HCT116 (cell line): ENCODE data around the gene ITPR2. TPM values are rescaled to one million over a fixed set of nuclear protein-coding genes. Genes with fewer than 3 reads are reported as not detected.

ENCODE experiments used
- ATAC-seq: fragments of 200-7000 bp; cut with Tn5 transposase; 2 replicates; pipeline ENCODE4 v1.9.1; 2020; ENCODE audit warnings: mild to moderate bottlenecking, moderate library complexity
- BruUV-seq: library from RNA; stranded (reverse); fragments of 400-500 nt; replicated peaks from 2 replicates; lab custom pipeline; 2021; lab: Mats Ljungman, UMichigan
- CTCF ChIA-PET: fragments of 300-600 bp; sonication (Branson Sonifier 250); formaldehyde crosslinking; loops from one replicate; lab custom pipeline; 2021; ENCODE audit warnings: antibody characterized with exemption; lab: Charles Lee
- POLR2A ChIA-PET: fragments of 300-600, 350-600 bp; sonication (Branson Sonifier 250); formaldehyde crosslinking; loops from one replicate; lab custom pipeline; 2021; ENCODE audit warnings: antibody characterized with exemption; lab: Charles Lee
- RAD21 ChIA-PET, 2 experiments: fragments of 300-600 bp; sonication (Branson Sonifier 250); formaldehyde crosslinking; loops; one replicate each; lab custom pipeline; 2023; ENCODE audit warnings: low total read pairs in 2 of 2; ENCODE audit not compliant: uncharacterized antibody in 2 of 2, unreplicated experiment in 2 of 2, low non-redundant PET in 1 of 2; lab: Charles Lee
- DNase-seq: peaks from one replicate; pipeline ENCODE4 v3.0.0-alpha.2; 2010; ENCODE audit warnings: low read depth, low spot score
- H2AFZ ChIP-seq: fragments of 200-600 bp; shearing (Covaris generic), sonication (generic); 2 replicates; pipeline ENCODE4 v1.6.1; 2017; ENCODE audit warnings: low read depth, mixed run types, mixed read lengths, antibody characterized with exemption, low read length; ENCODE audit not compliant: poor library complexity, severe bottlenecking
- H3K27ac ChIP-seq: 2 replicates; pipeline ENCODE4 v1.5.1; 2012; ENCODE audit warnings: low read depth, low read length
- H3K27me3 ChIP-seq: fragments of 200-600 bp; sonication (generic); 2 replicates; pipeline ENCODE4 v1.6.1; 2016; ENCODE audit warnings: mixed run types, low read length, mixed read lengths; ENCODE audit not compliant: insufficient read depth
- H3K36me3 ChIP-seq, 2 experiments: fragments of 200-500 bp in 1 of 2; fragments of 200-600 bp in 1 of 2; sonication (Bioruptor generic) in 1 of 2; sonication (generic) in 1 of 2; 2 replicates each; pipeline versions ENCODE4 v1.5.1 to v1.6.1; 2014 to 2016; ENCODE audit warnings: low read length in 2 of 2, inconsistent platforms in 1 of 2, mixed read lengths in 1 of 2, mixed run types in 1 of 2; ENCODE audit not compliant: insufficient read depth in 2 of 2, control insufficient read depth in 1 of 2
- H3K4me1 ChIP-seq, 2 experiments: fragments of 200-600 bp in 1 of 2; sonication (generic) in 1 of 2; 2 replicates each; pipeline versions ENCODE4 v1.5.1 to v1.6.1; 2012 to 2017; ENCODE audit warnings: low read length in 2 of 2, inconsistent platforms in 1 of 2, mild to moderate bottlenecking in 1 of 2, mixed read lengths in 1 of 2, mixed run types in 1 of 2, moderate library complexity in 1 of 2; ENCODE audit not compliant: insufficient read depth in 2 of 2, control insufficient read depth in 1 of 2
- H3K4me2 ChIP-seq: fragments of 200-600 bp; sonication (generic); 2 replicates; pipeline ENCODE4 v1.6.1; 2017; ENCODE audit warnings: mixed run types, low read length, mixed read lengths
- H3K4me3 ChIP-seq, 2 experiments: fragments of 200-600 bp in 1 of 2; sonication (generic) in 1 of 2; replicated peaks in 1 of 2; 2 replicates each; pipeline ENCODE4 v1.5.1; 2011 to 2016; ENCODE audit warnings: low read length in 2 of 2, control low read depth in 1 of 2, low read depth in 1 of 2, mild to moderate bottlenecking in 1 of 2, mixed read lengths in 1 of 2, mixed run types in 1 of 2
- H3K79me2 ChIP-seq: fragments of 200-600 bp; sonication (generic); 2 replicates; pipeline ENCODE4 v1.6.1; 2017; ENCODE audit warnings: mild to moderate bottlenecking, mixed run types, low read length, moderate library complexity, mixed read lengths; ENCODE audit not compliant: insufficient read depth
- H3K9ac ChIP-seq: fragments of 200-600 bp; sonication (generic); 2 replicates; pipeline ENCODE4 v1.6.1; 2016; ENCODE audit warnings: low read length, mixed read lengths
- H3K9me2 ChIP-seq: fragments of 200-600 bp; sonication (generic), shearing (Covaris generic); 2 replicates; pipeline ENCODE4 v1.6.1; 2017; ENCODE audit warnings: mixed run types, mild to moderate bottlenecking, moderate library complexity; ENCODE audit not compliant: insufficient read depth
- H3K9me3 ChIP-seq, 2 experiments: fragments of 200-500 bp in 1 of 2; fragments of 200-600 bp in 1 of 2; sonication (Bioruptor generic) in 1 of 2; sonication (generic) in 1 of 2; 2 replicates each; pipeline ENCODE4 v1.6.1; 2014 to 2017; ENCODE audit warnings: low read length in 2 of 2, mixed read lengths in 2 of 2, inconsistent platforms in 1 of 2, low read depth in 1 of 2, mild to moderate bottlenecking in 1 of 2, mixed run types in 1 of 2, moderate library complexity in 1 of 2; ENCODE audit not compliant: control insufficient read depth in 1 of 2, insufficient read depth in 1 of 2
- H4K20me1 ChIP-seq: fragments of 200-600 bp; sonication (generic), shearing (Covaris generic); 2 replicates; pipeline ENCODE4 v1.6.1; 2017; ENCODE audit warnings: mixed run types, mild to moderate bottlenecking, moderate library complexity; ENCODE audit not compliant: insufficient read depth
- ATF3 ChIP-seq: IDR thresholded peaks from 2 replicates; pipeline ENCODE4 v1.6.1; 2012
- CEBPB ChIP-seq: IDR thresholded peaks from 2 replicates; pipeline ENCODE4 v1.6.1; 2012; ENCODE audit warnings: low read depth
- EGR1 ChIP-seq: IDR thresholded peaks from 2 replicates; pipeline ENCODE4 v1.6.1; 2012; ENCODE audit warnings: low read depth
- ELF1 ChIP-seq: IDR thresholded peaks from 2 replicates; pipeline ENCODE4 v1.6.1; 2012; ENCODE audit warnings: low read depth, borderline replicate concordance
- FOSL1 ChIP-seq: IDR thresholded peaks from 2 replicates; pipeline ENCODE4 v1.6.1; 2012; ENCODE audit warnings: low read depth
- JUND ChIP-seq: IDR thresholded peaks from 2 replicates; pipeline ENCODE4 v1.6.1; 2012
- MAX ChIP-seq: IDR thresholded peaks from 2 replicates; pipeline ENCODE4 v1.6.1; 2012
- POLR2A ChIP-seq: IDR thresholded peaks from 2 replicates; pipeline ENCODE4 v1.7.0; 2011; ENCODE audit warnings: borderline replicate concordance; ENCODE audit not compliant: insufficient read depth, insufficient read length; ENCODE audit errors: extremely low read depth
- POLR2AphosphoS5 ChIP-seq: IDR thresholded peaks from 2 replicates; pipeline ENCODE4 v1.6.1; 2011; ENCODE audit warnings: mild to moderate bottlenecking, low read depth, low read length, moderate library complexity
- RAD21 ChIP-seq: IDR thresholded peaks from 2 replicates; pipeline ENCODE4 v1.6.1; 2012; ENCODE audit warnings: low read depth, mild to moderate bottlenecking
- SP1 ChIP-seq: IDR thresholded peaks from 2 replicates; pipeline ENCODE4 v1.6.1; 2012; ENCODE audit warnings: low read depth
- SRF ChIP-seq: IDR thresholded peaks from 2 replicates; pipeline ENCODE4 v1.6.1; 2012; ENCODE audit warnings: low read depth
- TCF7L2 ChIP-seq: IDR thresholded peaks from 2 replicates; pipeline ENCODE4 v1.7.0; 2011; ENCODE audit warnings: borderline replicate concordance, inconsistent platforms; ENCODE audit not compliant: insufficient read depth, insufficient read length; ENCODE audit errors: extremely low read depth
- ZBTB33 ChIP-seq: IDR thresholded peaks from 2 replicates; pipeline ENCODE4 v1.6.1; 2011; ENCODE audit warnings: mild to moderate bottlenecking, low read length, moderate library complexity; ENCODE audit not compliant: insufficient replicate concordance; ENCODE audit errors: extremely low read depth
- ZFX ChIP-seq: fragments of 450-650 bp; IDR thresholded peaks from 2 replicates; pipeline ENCODE4 v1.6.1; 2017
- ZNF274 ChIP-seq: fragments of 200-500 bp; sonication (Bioruptor generic); IDR thresholded peaks from 2 replicates; pipeline ENCODE4 v1.6.1; 2014; ENCODE audit warnings: mild to moderate bottlenecking, low read depth, low read length, inconsistent platforms
- intact Hi-C: fragments of 100-400 bp; cut with micrococcal nuclease; formaldehyde crosslinking; loops from 2 replicates; pipeline ENCODE4 v1.10.0; 2022
- total RNA-seq: library from RNA; stranded (reverse); gene quantifications from one replicate; pipeline ENCODE4 v1.2.1, GENCODE V29; 2021; ENCODE audit not compliant: unreplicated experiment

The ITPR2 gene
- total RNA-seq, 1 experiment from 2014 or later = 6.5 TPM

- TF ChIP-seq CEBPB (no peak), JUND (no peak), POLR2A (no peak)
Observed at GRCh38 chr12:26869104-26869494, 36.1 kb upstream of the ITPR2 start (continued).

- intact Hi-C loops = no loop called here
- ChIA-PET RAD21 (no interaction called here), CTCF (interaction anchor here (2.7 kb wide), 1 partner anchor 16 kb away, joined by 12 read pairs; no protein-coding TSS in a partner anchor), POLR2A (no interaction called here)
- H3K27me3 ChIP-seq = no peaks in the 10 kb centered on the region
- no peak overlapping the region for H3K4me3 ChIP-seq
- H3K9me3 ChIP-seq = no peaks in the 10 kb centered on the region
- H3K79me2 ChIP-seq = no peaks in the 10 kb centered on the region
- H3K36me3 ChIP-seq = no peaks in the 10 kb centered on the region
- no peak overlapping the region for H2AFZ ChIP-seq
- no TSS peak for BruUV-seq
- H3K9ac ChIP-seq = no peak overlapping the region
- H3K4me1 ChIP-seq = peaks cover 17 to 24% of the 10 kb centered on the region in 2 experiments; a peak in 3 of 4 replicates
- no peak for DNase-seq
- H4K20me1 ChIP-seq = no peaks in the 10 kb centered on the region
- no peak for ATAC-seq
- H3K27ac ChIP-seq = no peak overlapping the region
- H3K9me2 ChIP-seq = no peaks in the 10 kb centered on the region
- no peak for TF ChIP-seq POLR2A
- TF ChIP-seq POLR2AphosphoS5 = no peak
- no peak for TF ChIP-seq SP1
- no peak for TF ChIP-seq SRF
- TF ChIP-seq ZFX = no peak
- no peak for TF ChIP-seq TCF7L2
- no peak for TF ChIP-seq ATF3
- TF ChIP-seq ZNF274 = no peak
- TF ChIP-seq MAX = no peak
- no peak for TF ChIP-seq EGR1
- no peak for TF ChIP-seq ELF1
- no peak for TF ChIP-seq ZBTB33
- TF ChIP-seq FOSL1 = no peak
- no peak for TF ChIP-seq RAD21
- no peak overlapping the region for H3K4me2 ChIP-seq
Observed at GRCh38 chr12:26868447-26869103, 35.6 kb upstream of the ITPR2 start.
